Heart left ventricle (tissue), 13 donors: ENCODE data around the gene HOXB8.

ENCODE experiments used
- POLR2A ChIP-seq, 2 donors: fragments of 450-650 bp; IDR thresholded peaks; one replicate each; pipeline ENCODE4 v1.6.1; 2017; ENCODE audit warnings: antibody characterized with exemption in 2 of 2, mild to moderate bottlenecking in 2 of 2, moderate library complexity in 2 of 2
- TF ChIP-seq, protein P1 (sequence below), 12 donors: fragments of 200-600 bp; sonication (generic) in 4 of 12; IDR thresholded peaks; one replicate each; pipeline versions ENCODE4 v1.5.0 to v1.8.0; 2018 to 2022; ENCODE audit warnings: antibody characterized with exemption in 12 of 12, mild to moderate bottlenecking in 5 of 12
- donor health status: ischemic (EF 13 %, LVEDD 7.1; RV severe dilation, severe dysfunction).
- donor health status: DM: no; HTN: yes; CAD: no.
- donor health status: DM: no; HTN: no; CAD: no.
- donor health status: ischemic (EF 25% LVEDD 6.9; RV normal size, moderate dysfunction).
- donor health status: ischemic (EF 25% LVEDD 5.7; RV mildly dilated, moderate dysfunction).
- donor health status: ischemic (EF 35%, LVEDD 5.7; RV mildly dilated, moderate dysfunction).
- donor health status: nonischemic (EF 11% LVEDD 7.7; RV severe dilation, severe dysfunction).
- donor health status: DM: yes; HTN: yes; CAD: no.
- donor health status: PGD.
- donor health status: ischemic (EF 29% LVEDD 5.4; RV normal size, mild dysfunction).
- donor health status: nonischemic (EF 23%, LVEDD 6.1; RV moderate dilation, normal function).

DNA sequence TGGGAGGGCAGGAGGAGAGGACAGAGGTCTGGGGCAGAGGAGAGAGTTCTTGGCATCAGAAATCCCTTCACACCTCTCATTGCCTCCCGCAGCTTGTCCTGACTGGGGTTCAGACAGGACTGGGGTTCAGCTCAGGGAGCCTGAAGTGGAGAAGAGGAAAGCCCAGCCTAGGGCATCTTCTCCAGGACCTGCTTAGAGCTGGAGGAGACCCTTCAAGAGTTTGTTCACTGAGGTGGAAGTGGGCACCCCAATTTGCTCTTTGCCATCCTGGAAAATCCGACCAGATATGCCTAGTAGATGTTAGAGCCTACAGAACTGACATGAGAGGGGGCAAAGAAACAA is 27.0 kb downstream of the HOXB8 start:
- TF ChIP-seq, protein P1, sequence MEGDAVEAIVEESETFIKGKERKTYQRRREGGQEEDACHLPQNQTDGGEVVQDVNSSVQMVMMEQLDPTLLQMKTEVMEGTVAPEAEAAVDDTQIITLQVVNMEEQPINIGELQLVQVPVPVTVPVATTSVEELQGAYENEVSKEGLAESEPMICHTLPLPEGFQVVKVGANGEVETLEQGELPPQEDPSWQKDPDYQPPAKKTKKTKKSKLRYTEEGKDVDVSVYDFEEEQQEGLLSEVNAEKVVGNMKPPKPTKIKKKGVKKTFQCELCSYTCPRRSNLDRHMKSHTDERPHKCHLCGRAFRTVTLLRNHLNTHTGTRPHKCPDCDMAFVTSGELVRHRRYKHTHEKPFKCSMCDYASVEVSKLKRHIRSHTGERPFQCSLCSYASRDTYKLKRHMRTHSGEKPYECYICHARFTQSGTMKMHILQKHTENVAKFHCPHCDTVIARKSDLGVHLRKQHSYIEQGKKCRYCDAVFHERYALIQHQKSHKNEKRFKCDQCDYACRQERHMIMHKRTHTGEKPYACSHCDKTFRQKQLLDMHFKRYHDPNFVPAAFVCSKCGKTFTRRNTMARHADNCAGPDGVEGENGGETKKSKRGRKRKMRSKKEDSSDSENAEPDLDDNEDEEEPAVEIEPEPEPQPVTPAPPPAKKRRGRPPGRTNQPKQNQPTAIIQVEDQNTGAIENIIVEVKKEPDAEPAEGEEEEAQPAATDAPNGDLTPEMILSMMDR (IDR thresholded peaks at IDR 0.05), result no peak
- no peak for TF ChIP-seq POLR2A (IDR thresholded peaks at IDR 0.05)
